Fibroblast of villous mesenchyme (primary cell): ENCODE results near the gene TTLL11. TPM values are rescaled to one million over a fixed set of nuclear protein-coding genes. Genes with fewer than 3 reads are reported as not detected.

ENCODE experiments used
- DNase-seq: peaks from one replicate; pipeline ENCODE4 v3.0.0-alpha.2; 2010; ENCODE audit warnings: low read depth
- H3K4me3 ChIP-seq: 2 replicates; pipeline ENCODE4 v1.5.1; 2011; ENCODE audit warnings: low read depth, mild to moderate bottlenecking, low read length
- CTCF ChIP-seq: IDR thresholded peaks from 2 replicates; pipeline ENCODE4 v1.5.1; 2012; ENCODE audit warnings: low read depth, mild to moderate bottlenecking, low read length; ENCODE audit not compliant: insufficient read depth
- total RNA-seq: library from RNA; depleted of rRNA; stranded (reverse); fragments of >200 nt; gene quantifications from 2 replicates; pipeline ENCODE4 v1.2.3, GENCODE V29; 2012

Gene TTLL11
- total RNA-seq, 1 donor = 4.3 TPM

- no peak for DNase-seq
- no peak for TF ChIP-seq CTCF
- no peak overlapping the region for H3K4me3 ChIP-seq
These were observed 147.3 kb downstream of the TTLL11 start for GRCh38 chr9:121945849-121946248.

GRCh38 chr9:121945281-121945680, 147.8 kb downstream of the TTLL11 start:
- H3K4me3 ChIP-seq = no peak overlapping the region
- no peak for TF ChIP-seq CTCF
- no peak for DNase-seq

GRCh38 chr9:121944711-121945191, 148.4 kb downstream of the TTLL11 start:
- no peak for TF ChIP-seq CTCF
- no peak overlapping the region for H3K4me3 ChIP-seq
- DNase-seq = peak; percentile 51

- no peak for TF ChIP-seq CTCF
- no peak overlapping the region for H3K4me3 ChIP-seq
- no peak for DNase-seq
These were observed 149.6 kb downstream of the TTLL11 start for GRCh38 chr9:121943463-121943862.

- no peak overlapping the region for H3K4me3 ChIP-seq
- TF ChIP-seq CTCF = no peak
- no peak for DNase-seq
These were observed 150.2 kb downstream of the TTLL11 start for GRCh38 chr9:121942866-121943382.

- H3K4me3 ChIP-seq = no peak overlapping the region
- no peak for DNase-seq
- no peak for TF ChIP-seq CTCF
These were observed 150.8 kb downstream of the TTLL11 start for GRCh38 chr9:121942313-121942712.

- DNase-seq = no peak
- TF ChIP-seq CTCF = no peak
These were observed 153.5 kb downstream of the TTLL11 start for GRCh38 chr9:121939643-121940042.

More at GRCh38 chr9:121939643-121940042, 153.5 kb downstream of the TTLL11 start:
- H3K4me3 ChIP-seq = no peak overlapping the region
